K562 (cell line): Measurements from ENCODE around the gene GAB2. TPM values are rescaled to one million over a fixed set of nuclear protein-coding genes. Genes with fewer than 3 reads are reported as not detected.

Source experiments
- ATF1 ChIP-seq, 2 experiments: fragments of 450-650 bp in 1 of 2; IDR thresholded peaks; 2 replicates each; pipeline ENCODE4 v1.6.1; 2016; ENCODE audit warnings: missing compliant biosample characterization in 1 of 2, missing genetic modification characterization in 1 of 2
- ELF1 ChIP-seq: fragments of 200-800 bp; sonication (Bioruptor generic); IDR thresholded peaks from 2 replicates; pipeline ENCODE4 v1.6.1; 2016; ENCODE audit warnings: missing genetic modification characterization, missing compliant biosample characterization
- MAFK ChIP-seq: IDR thresholded peaks from 2 replicates; pipeline ENCODE4 v1.6.1; 2011; ENCODE audit warnings: low read length, improper control_type of control experiment
- MAZ ChIP-seq, 2 experiments: fragments of 450-650 bp in 1 of 2; sonication (generic) in 1 of 2; formaldehyde crosslinking; IDR thresholded peaks in 1 of 2; conservative IDR thresholded peaks in 1 of 2; 2 replicates each; pipeline versions ENCODE4 v1.4.0 to v1.5.0; 2020; ENCODE audit warnings: mild to moderate bottlenecking in 1 of 2, missing genetic modification reagents in 1 of 2
- NFRKB ChIP-seq: fragments of 450-650 bp; IDR thresholded peaks from 2 replicates; pipeline ENCODE4 v1.6.1; 2016; ENCODE audit warnings: low read depth
- PHF8 ChIP-seq: fragments of 200-600 bp; sonication (generic); IDR thresholded peaks from 2 replicates; pipeline ENCODE4 v1.6.1; 2012; ENCODE audit warnings: mixed run types, mild to moderate bottlenecking, inconsistent platforms, low read length, moderate library complexity, borderline replicate concordance
- RBFOX2 ChIP-seq: fragments of 200-400 bp; formaldehyde crosslinking; IDR thresholded peaks from 2 replicates; pipeline ENCODE4 v1.6.1; 2017; ENCODE audit warnings: low read depth, mild to moderate bottlenecking, low read length, moderate library complexity
- TCF3 ChIP-seq: sonication (generic); formaldehyde crosslinking; IDR thresholded peaks from 2 replicates; pipeline ENCODE4 v1.4.0; 2020; ENCODE audit warnings: mild to moderate bottlenecking, missing genetic modification reagents
- TCF7 ChIP-seq: sonication (generic); IDR thresholded peaks from 2 replicates; pipeline ENCODE4 v1.6.1; 2016; ENCODE audit warnings: antibody characterized with exemption, borderline replicate concordance
- U2AF2 ChIP-seq: fragments of 200-400 bp; formaldehyde crosslinking; optimal IDR thresholded peaks from 2 replicates; pipeline ENCODE3; 2017; ENCODE audit warnings: low read depth, mild to moderate bottlenecking, low read length
- polyA plus RNA-seq, 8 experiments: library from polyadenylated mRNA; depleted of rRNA in 4 of 8; stranded (reverse) in 5 of 8; unstranded in 3 of 8; fragments of >200 nt; fragmentation: Nextera tagmentation in 2 of 8; fragmentation: Illumina TruSeq in 1 of 8; extraction: Ambion mirVana in 2 of 8; extraction: Trizol in 1 of 8; gene quantifications; 2 replicates each; pipeline versions ENCODE4 v1.2.1 to v1.2.3, GENCODE V29; 2011 to 2014; ENCODE audit warnings: inconsistent platforms in 1 of 8, missing spikeins in 1 of 8
- total RNA-seq, 7 experiments: library from RNA; depleted of rRNA in 6 of 7; stranded (reverse); fragments of >200 nt in 6 of 7; fragmentation: Illumina TruSeq in 2 of 7; extraction: Trizol in 2 of 7; gene quantifications; 2 replicates each; pipeline versions ENCODE4 v1.2.1 to v1.2.3, GENCODE V29; 2011 to 2021; ENCODE audit warnings: low replicate concordance in 1 of 7
- TF ChIP-seq, protein P1 (sequence below): fragments of 200-800 bp; sonication (Bioruptor generic); IDR thresholded peaks from 2 replicates; pipeline ENCODE4 v1.6.1; 2016; ENCODE audit warnings: missing genetic modification characterization, missing compliant biosample characterization
- TF ChIP-seq, protein P2 (sequence below): fragments of 250-450 bp; sonication (Bioruptor Pico); IDR thresholded peaks from 2 replicates; pipeline ENCODE4 v1.6.1; 2021; ENCODE audit warnings: mild to moderate bottlenecking
- TF ChIP-seq, protein P3 (sequence below): fragments of 250-450 bp; sonication (Bioruptor Pico); IDR thresholded peaks from 2 replicates; pipeline ENCODE4 v1.4.0; 2020; ENCODE audit warnings: borderline replicate concordance
- TF ChIP-seq, protein P4 (sequence below): sonication (generic); formaldehyde crosslinking; IDR thresholded peaks from 2 replicates; pipeline ENCODE4 v1.8.0; 2022; ENCODE audit warnings: mild to moderate bottlenecking, missing genetic modification reagents

The GAB2 gene
- total and polyA plus RNA-seq, 9 of the 15 experiments (the other 6 are each of a cell fraction or from before 2014, with no cell fraction given), result 2.3 to 35.2 (median 16.1) TPM

DNA sequence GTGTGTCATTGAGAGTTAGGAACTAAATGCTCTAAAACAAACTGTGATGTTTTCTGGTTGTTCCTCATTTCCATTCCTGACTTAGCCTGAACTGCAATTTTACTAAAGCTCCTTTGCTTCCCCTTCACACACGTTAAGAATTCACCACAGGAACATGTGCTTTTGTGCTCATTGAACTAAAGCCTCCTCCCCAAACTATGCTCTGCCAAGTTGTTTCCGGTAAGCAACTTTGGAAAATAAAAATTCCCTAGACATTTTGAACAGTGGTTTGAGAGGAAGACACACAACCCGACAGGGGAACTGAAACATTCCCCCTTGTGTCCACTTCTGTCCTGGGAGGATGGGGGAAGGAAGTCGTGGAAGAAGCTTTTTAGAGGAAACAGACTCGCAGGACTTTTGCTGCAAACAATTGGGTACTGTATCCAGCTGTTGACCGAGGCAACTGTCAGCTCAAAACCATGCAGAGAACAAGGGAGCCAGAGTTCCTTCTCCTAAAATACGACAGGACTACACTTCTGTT lies 66.9 kb downstream of the GAB2 start (continued):
- TF ChIP-seq, protein P1, sequence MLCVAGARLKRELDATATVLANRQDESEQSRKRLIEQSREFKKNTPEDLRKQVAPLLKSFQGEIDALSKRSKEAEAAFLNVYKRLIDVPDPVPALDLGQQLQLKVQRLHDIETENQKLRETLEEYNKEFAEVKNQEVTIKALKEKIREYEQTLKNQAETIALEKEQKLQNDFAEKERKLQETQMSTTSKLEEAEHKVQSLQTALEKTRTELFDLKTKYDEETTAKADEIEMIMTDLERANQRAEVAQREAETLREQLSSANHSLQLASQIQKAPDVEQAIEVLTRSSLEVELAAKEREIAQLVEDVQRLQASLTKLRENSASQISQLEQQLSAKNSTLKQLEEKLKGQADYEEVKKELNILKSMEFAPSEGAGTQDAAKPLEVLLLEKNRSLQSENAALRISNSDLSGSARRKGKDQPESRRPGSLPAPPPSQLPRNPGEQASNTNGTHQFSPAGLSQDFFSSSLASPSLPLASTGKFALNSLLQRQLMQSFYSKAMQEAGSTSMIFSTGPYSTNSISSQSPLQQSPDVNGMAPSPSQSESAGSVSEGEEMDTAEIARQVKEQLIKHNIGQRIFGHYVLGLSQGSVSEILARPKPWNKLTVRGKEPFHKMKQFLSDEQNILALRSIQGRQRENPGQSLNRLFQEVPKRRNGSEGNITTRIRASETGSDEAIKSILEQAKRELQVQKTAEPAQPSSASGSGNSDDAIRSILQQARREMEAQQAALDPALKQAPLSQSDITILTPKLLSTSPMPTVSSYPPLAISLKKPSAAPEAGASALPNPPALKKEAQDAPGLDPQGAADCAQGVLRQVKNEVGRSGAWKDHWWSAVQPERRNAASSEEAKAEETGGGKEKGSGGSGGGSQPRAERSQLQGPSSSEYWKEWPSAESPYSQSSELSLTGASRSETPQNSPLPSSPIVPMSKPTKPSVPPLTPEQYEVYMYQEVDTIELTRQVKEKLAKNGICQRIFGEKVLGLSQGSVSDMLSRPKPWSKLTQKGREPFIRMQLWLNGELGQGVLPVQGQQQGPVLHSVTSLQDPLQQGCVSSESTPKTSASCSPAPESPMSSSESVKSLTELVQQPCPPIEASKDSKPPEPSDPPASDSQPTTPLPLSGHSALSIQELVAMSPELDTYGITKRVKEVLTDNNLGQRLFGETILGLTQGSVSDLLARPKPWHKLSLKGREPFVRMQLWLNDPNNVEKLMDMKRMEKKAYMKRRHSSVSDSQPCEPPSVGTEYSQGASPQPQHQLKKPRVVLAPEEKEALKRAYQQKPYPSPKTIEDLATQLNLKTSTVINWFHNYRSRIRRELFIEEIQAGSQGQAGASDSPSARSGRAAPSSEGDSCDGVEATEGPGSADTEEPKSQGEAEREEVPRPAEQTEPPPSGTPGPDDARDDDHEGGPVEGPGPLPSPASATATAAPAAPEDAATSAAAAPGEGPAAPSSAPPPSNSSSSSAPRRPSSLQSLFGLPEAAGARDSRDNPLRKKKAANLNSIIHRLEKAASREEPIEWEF (CRISPR knock-in tag), result no peak
- TF ChIP-seq ATF1 (CRISPR knock-in tag; IDR thresholded peaks at IDR 0.05), result no peak
- TF ChIP-seq ATF1 (tag; IDR thresholded peaks at IDR 0.05), result no peak
- TF ChIP-seq U2AF2, result no peak
- TF ChIP-seq TCF3 (CRISPR knock-in tag), result no peak
- 0 out of 4 replicates have a peak, but pooled peaks of 1 of the 2 experiments have one; percentile 48 for TF ChIP-seq MAZ (CRISPR knock-in tag; conservative IDR thresholded peaks at IDR 0.05 in 1 of 2, IDR thresholded peaks at IDR 0.05 in 1 of 2)
- no peak for TF ChIP-seq PHF8
- TF ChIP-seq, protein P2, sequence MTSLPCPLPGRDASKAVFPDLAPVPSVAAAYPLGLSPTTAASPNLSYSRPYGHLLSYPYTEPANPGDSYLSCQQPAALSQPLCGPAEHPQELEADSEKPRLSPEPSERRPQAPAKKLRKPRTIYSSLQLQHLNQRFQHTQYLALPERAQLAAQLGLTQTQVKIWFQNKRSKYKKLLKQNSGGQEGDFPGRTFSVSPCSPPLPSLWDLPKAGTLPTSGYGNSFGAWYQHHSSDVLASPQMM (CRISPR knock-in tag), result no peak
- TF ChIP-seq, protein P3, sequence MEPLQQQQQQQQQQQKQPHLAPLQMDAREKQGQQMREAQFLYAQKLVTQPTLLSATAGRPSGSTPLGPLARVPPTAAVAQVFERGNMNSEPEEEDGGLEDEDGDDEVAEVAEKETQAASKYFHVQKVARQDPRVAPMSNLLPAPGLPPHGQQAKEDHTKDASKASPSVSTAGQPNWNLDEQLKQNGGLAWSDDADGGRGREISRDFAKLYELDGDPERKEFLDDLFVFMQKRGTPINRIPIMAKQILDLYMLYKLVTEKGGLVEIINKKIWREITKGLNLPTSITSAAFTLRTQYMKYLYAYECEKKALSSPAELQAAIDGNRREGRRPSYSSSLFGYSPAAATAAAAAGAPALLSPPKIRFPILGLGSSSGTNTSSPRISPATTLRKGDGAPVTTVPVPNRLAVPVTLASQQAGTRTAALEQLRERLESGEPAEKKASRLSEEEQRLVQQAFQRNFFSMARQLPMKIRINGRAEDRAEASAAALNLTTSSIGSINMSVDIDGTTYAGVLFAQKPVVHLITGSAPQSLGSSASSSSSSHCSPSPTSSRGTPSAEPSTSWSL, result no peak
- 0 out of 2 replicates have a peak, but pooled peaks have one; percentile 34 for TF ChIP-seq NFRKB
- 0 out of 2 replicates have a peak, but pooled peaks have one; percentile 8 for TF ChIP-seq ELF1 (tag)
- TF ChIP-seq TCF7, result no peak
- TF ChIP-seq MAFK, result no peak
- no peak for TF ChIP-seq RBFOX2
- TF ChIP-seq, protein P4, sequence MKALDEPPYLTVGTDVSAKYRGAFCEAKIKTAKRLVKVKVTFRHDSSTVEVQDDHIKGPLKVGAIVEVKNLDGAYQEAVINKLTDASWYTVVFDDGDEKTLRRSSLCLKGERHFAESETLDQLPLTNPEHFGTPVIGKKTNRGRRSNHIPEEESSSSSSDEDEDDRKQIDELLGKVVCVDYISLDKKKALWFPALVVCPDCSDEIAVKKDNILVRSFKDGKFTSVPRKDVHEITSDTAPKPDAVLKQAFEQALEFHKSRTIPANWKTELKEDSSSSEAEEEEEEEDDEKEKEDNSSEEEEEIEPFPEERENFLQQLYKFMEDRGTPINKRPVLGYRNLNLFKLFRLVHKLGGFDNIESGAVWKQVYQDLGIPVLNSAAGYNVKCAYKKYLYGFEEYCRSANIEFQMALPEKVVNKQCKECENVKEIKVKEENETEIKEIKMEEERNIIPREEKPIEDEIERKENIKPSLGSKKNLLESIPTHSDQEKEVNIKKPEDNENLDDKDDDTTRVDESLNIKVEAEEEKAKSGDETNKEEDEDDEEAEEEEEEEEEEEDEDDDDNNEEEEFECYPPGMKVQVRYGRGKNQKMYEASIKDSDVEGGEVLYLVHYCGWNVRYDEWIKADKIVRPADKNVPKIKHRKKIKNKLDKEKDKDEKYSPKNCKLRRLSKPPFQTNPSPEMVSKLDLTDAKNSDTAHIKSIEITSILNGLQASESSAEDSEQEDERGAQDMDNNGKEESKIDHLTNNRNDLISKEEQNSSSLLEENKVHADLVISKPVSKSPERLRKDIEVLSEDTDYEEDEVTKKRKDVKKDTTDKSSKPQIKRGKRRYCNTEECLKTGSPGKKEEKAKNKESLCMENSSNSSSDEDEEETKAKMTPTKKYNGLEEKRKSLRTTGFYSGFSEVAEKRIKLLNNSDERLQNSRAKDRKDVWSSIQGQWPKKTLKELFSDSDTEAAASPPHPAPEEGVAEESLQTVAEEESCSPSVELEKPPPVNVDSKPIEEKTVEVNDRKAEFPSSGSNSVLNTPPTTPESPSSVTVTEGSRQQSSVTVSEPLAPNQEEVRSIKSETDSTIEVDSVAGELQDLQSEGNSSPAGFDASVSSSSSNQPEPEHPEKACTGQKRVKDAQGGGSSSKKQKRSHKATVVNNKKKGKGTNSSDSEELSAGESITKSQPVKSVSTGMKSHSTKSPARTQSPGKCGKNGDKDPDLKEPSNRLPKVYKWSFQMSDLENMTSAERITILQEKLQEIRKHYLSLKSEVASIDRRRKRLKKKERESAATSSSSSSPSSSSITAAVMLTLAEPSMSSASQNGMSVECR (CRISPR knock-in tag), result no peak
